ENCODE data around the gene ADCY3. TPM values are rescaled to one million over a fixed set of nuclear protein-coding genes. Genes with fewer than 3 reads are reported as not detected.

The ADCY3 gene
- total RNA-seq, 4 donors from 2014 or later: 3.9 to 16.6 (median 12.3) TPM

- Histone ChIP-seq H3K27me3 (no peaks in the 10 kb centered on the region), H3K36me3 (no peaks in the 10 kb centered on the region), H3K4me1 (peaks cover 11% of the 10 kb centered on the region in 2 donors), H3K9me3 (no peaks in the 10 kb centered on the region), H3K27ac (no peak overlapping the region), H3K4me3 (no peak overlapping the region)
- TF ChIP-seq, protein P1, sequence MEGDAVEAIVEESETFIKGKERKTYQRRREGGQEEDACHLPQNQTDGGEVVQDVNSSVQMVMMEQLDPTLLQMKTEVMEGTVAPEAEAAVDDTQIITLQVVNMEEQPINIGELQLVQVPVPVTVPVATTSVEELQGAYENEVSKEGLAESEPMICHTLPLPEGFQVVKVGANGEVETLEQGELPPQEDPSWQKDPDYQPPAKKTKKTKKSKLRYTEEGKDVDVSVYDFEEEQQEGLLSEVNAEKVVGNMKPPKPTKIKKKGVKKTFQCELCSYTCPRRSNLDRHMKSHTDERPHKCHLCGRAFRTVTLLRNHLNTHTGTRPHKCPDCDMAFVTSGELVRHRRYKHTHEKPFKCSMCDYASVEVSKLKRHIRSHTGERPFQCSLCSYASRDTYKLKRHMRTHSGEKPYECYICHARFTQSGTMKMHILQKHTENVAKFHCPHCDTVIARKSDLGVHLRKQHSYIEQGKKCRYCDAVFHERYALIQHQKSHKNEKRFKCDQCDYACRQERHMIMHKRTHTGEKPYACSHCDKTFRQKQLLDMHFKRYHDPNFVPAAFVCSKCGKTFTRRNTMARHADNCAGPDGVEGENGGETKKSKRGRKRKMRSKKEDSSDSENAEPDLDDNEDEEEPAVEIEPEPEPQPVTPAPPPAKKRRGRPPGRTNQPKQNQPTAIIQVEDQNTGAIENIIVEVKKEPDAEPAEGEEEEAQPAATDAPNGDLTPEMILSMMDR (IDR thresholded peaks at IDR 0.05 in 4 of 5, conservative IDR thresholded peaks at IDR 0.05 in 1 of 5): no peak
- TF ChIP-seq POLR2A (IDR thresholded peaks at IDR 0.05): no peak
- ATAC-seq (no peak), DNase-seq (no peak)
- in situ Hi-C loops (cut with MboI; ENCODE audit: low sequenced_read_pairs in 4 of 4): loop anchor here in 1 of 4 donors (25.0 kb wide), 1 partner anchor 377 kb away; no protein-coding TSS in a partner anchor
- intact Hi-C loops (cut with DNase I; ENCODE audit: low total_unique reads): no loop called here
These were observed 131.2 kb downstream of the ADCY3 start for GRCh38 chr2:24788816-24789215.

DNA sequence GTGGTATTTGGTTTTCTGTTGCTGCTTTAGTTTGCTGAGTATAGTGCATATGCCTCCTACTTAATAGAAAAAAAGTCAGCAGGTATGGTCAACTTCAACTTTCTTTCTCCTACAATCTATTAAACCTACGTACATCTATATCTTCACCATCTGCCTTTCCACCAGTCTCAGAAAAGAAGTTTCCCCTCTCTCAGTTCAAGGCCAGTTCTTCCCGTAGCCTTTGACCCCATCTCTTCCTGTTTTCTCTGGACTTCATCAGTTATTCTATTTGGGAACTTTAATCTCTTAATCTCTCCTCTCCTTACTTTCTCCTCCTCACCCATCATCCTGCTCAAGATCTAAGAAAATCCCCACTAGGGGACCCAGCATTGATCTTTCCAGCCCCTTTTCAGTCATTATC, 132.5 kb downstream of the ADCY3 start:
- H3K36me3 ChIP-seq: no peaks in the 10 kb centered on the region
- no peak for DNase-seq

GRCh38 chr2:24785671-24786321, 134.2 kb downstream of the ADCY3 start:
- no peaks in the 10 kb centered on the region for H3K9me3 ChIP-seq
- intact Hi-C loops (cut with DNase I; ENCODE audit: low total_unique reads): no loop called here
- H3K36me3 ChIP-seq: no peaks in the 10 kb centered on the region
- no peak overlapping the region for H3K27ac ChIP-seq
- in situ Hi-C loops (cut with MboI; ENCODE audit: low sequenced_read_pairs in 4 of 4): loop anchor here in 1 of 4 donors (25.0 kb wide), 1 partner anchor 373 kb away; no protein-coding TSS in a partner anchor
- H3K4me1 ChIP-seq: no peaks in the 10 kb centered on the region
- H3K4me3 ChIP-seq: no peak overlapping the region
- TF ChIP-seq POLR2A (IDR thresholded peaks at IDR 0.05): no peak
- TF ChIP-seq, protein P1 (IDR thresholded peaks at IDR 0.05 in 4 of 5, conservative IDR thresholded peaks at IDR 0.05 in 1 of 5): no peak
- DNase-seq (no peak), ATAC-seq (no peak)
- H3K27me3 ChIP-seq: no peaks in the 10 kb centered on the region

More for the DNA sequence above, 132.5 kb downstream of the ADCY3 start:
- peaks cover 6 to 8% of the 10 kb centered on the region in 2 donors for H3K4me1 ChIP-seq
- intact Hi-C loops (cut with DNase I; ENCODE audit: low total_unique reads): no loop called here
- TF ChIP-seq, protein P1 (IDR thresholded peaks at IDR 0.05 in 4 of 5, conservative IDR thresholded peaks at IDR 0.05 in 1 of 5): no peak
- no peak for TF ChIP-seq POLR2A (IDR thresholded peaks at IDR 0.05)
- no peak overlapping the region for H3K27ac ChIP-seq
- H3K27me3 ChIP-seq: no peaks in the 10 kb centered on the region
- H3K9me3 ChIP-seq: no peaks in the 10 kb centered on the region
- in situ Hi-C loops (cut with MboI; ENCODE audit: low sequenced_read_pairs in 4 of 4): loop anchor here in 1 of 4 donors (25.0 kb wide), 1 partner anchor 375 kb away; no protein-coding TSS in a partner anchor
- no peak for ATAC-seq
- no peak overlapping the region for H3K4me3 ChIP-seq

GRCh38 chr2:24783641-24784040, 136.4 kb downstream of the ADCY3 start:
- TF ChIP-seq, protein P1 (IDR thresholded peaks at IDR 0.05 in 4 of 5, conservative IDR thresholded peaks at IDR 0.05 in 1 of 5): no peak
- no peak for TF ChIP-seq POLR2A (IDR thresholded peaks at IDR 0.05)
- in situ Hi-C loops (cut with MboI; ENCODE audit: low sequenced_read_pairs in 4 of 4) (loop anchor here in 1 of 4 donors (25.0 kb wide), 1 partner anchor 371 kb away; no protein-coding TSS in a partner anchor), intact Hi-C loops (cut with DNase I; ENCODE audit: low total_unique reads) (no loop called here)
- Histone ChIP-seq H3K27me3 (no peaks in the 10 kb centered on the region), H3K4me1 (no peaks in the 10 kb centered on the region), H3K9me3 (no peaks in the 10 kb centered on the region), H3K4me3 (no peak overlapping the region), H3K36me3 (no peaks in the 10 kb centered on the region), H3K27ac (no peak overlapping the region)
- no peak for DNase-seq
- no peak for ATAC-seq
